Bronchial epithelial cell (primary cell): ENCODE results near the gene OR4D1. TPM values are rescaled to one million over a fixed set of nuclear protein-coding genes. Genes with fewer than 3 reads are reported as not detected.
A peak's percentile ranks its signal among the peaks of the same experiment; 100 is the strongest.
"Not testable (repeated sequence)": the region's sequence is repeated elsewhere in the genome, so short reads cannot be mapped to it uniquely, and the experiment has no call there.

Experiments
- DNase-seq: peaks from one replicate; pipeline ENCODE4 v3.0.0-alpha.2; 2010; ENCODE audit warnings: low read depth
- FAIRE-seq: peaks from 2 replicates; lab custom pipeline; 2011; peaks lifted over from hg19 to GRCh38; lab: Jason Lieb, UNC
- H3K27me3 ChIP-seq: 2 replicates; pipeline ENCODE4 v1.5.1; 2011; ENCODE audit warnings: low read length; ENCODE audit not compliant: control insufficient read depth, insufficient read depth
- H3K36me3 ChIP-seq: 2 replicates; pipeline ENCODE4 v1.5.1; 2011; ENCODE audit warnings: low read length; ENCODE audit not compliant: control insufficient read depth, insufficient read depth
- H3K4me3 ChIP-seq: 2 replicates; pipeline ENCODE4 v1.5.1; 2011; ENCODE audit warnings: mild to moderate bottlenecking, low read depth, low read length, control low read depth
- CTCF ChIP-seq: IDR thresholded peaks from 2 replicates; pipeline ENCODE4 v1.5.1; 2011; ENCODE audit warnings: mild to moderate bottlenecking, moderate library complexity, low read length, control low read depth, inconsistent platforms; ENCODE audit not compliant: insufficient read depth, severe bottlenecking
- total RNA-seq: library from RNA; depleted of rRNA; stranded (reverse); fragments of >200 nt; gene quantifications from 2 replicates; pipeline ENCODE4 v1.2.1, GENCODE V29; 2014

The OR4D1 gene
- total RNA-seq, 1 donor from 2014 or later, result not detected

GRCh38 chr17:58120195-58120822 is 27.9 kb upstream of the OR4D1 start:
- no peak overlapping the region for H3K4me3 ChIP-seq
- H3K36me3 ChIP-seq, result no peaks in the 10 kb centered on the region
- DNase-seq (peak; percentile 58), FAIRE-seq (no peak)
- no peaks in the 10 kb centered on the region for H3K27me3 ChIP-seq
- TF ChIP-seq CTCF, result no peak

- FAIRE-seq, result no peak
- H3K4me3 ChIP-seq, result no peak overlapping the region
- no peaks in the 10 kb centered on the region for H3K36me3 ChIP-seq
- peak; percentile 35 for DNase-seq
- TF ChIP-seq CTCF, result peak; percentile 24
- H3K27me3 ChIP-seq, result no peaks in the 10 kb centered on the region
Observed at GRCh38 chr17:58121925-58122324, 26.3 kb upstream of the OR4D1 start.

- Histone ChIP-seq H3K27me3 (no peaks in the 10 kb centered on the region), H3K36me3 (no peaks in the 10 kb centered on the region), H3K4me3 (no peak overlapping the region)
- DNase-seq (no peak), FAIRE-seq (no peak)
- no peak for TF ChIP-seq CTCF
Observed at GRCh38 chr17:58127846-58128245, 20.3 kb upstream of the OR4D1 start.

GRCh38 chr17:58132697-58133096 is 15.5 kb upstream of the OR4D1 start:
- not testable (repeated sequence) for H3K27me3 ChIP-seq, H3K36me3 ChIP-seq, H3K4me3 ChIP-seq, DNase-seq, FAIRE-seq

- H3K4me3 ChIP-seq, result no peak overlapping the region
- FAIRE-seq (no peak), DNase-seq (peak; percentile 26)
- H3K36me3 ChIP-seq, result no peaks in the 10 kb centered on the region
- peak; percentile 72 for TF ChIP-seq CTCF
- peaks cover 2% of the 10 kb centered on the region for H3K27me3 ChIP-seq
Observed at GRCh38 chr17:58136669-58137279, 11.4 kb upstream of the OR4D1 start.

GRCh38 chr17:58141505-58141904 is 6.7 kb upstream of the OR4D1 start:
- H3K27me3 ChIP-seq, result no peaks in the 10 kb centered on the region
- FAIRE-seq, result no peak
- no peak overlapping the region for H3K4me3 ChIP-seq
- TF ChIP-seq CTCF, result no peak
- H3K36me3 ChIP-seq, result no peaks in the 10 kb centered on the region
- DNase-seq, result no peak

GRCh38 chr17:58143335-58143734 is 4.8 kb upstream of the OR4D1 start:
- H3K27me3 ChIP-seq, FAIRE-seq, H3K36me3 ChIP-seq, H3K4me3 ChIP-seq, DNase-seq: not testable (repeated sequence)
